WI38 (cell line): ENCODE results near the gene PLB1.

Experiments used
- H3K4me3 ChIP-seq: 2 replicates; pipeline ENCODE4 v1.5.1; 2011; ENCODE audit warnings: low read depth, mild to moderate bottlenecking, control low read depth, low read length
- CTCF ChIP-seq: IDR thresholded peaks from 2 replicates; pipeline ENCODE4 v1.5.1; 2012; ENCODE audit warnings: low read depth, mild to moderate bottlenecking, control low read depth, low read length

The PLB1 gene

GRCh38 chr2:28556303-28556702 is 60.4 kb downstream of the PLB1 start:
- no peak for TF ChIP-seq CTCF
- H3K4me3 ChIP-seq: no peak overlapping the region

GRCh38 chr2:28557389-28558131 is 61.7 kb downstream of the PLB1 start:
- TF ChIP-seq CTCF: no peak
- no peak overlapping the region for H3K4me3 ChIP-seq

GRCh38 chr2:28558158-28558820 is 62.4 kb downstream of the PLB1 start:
- H3K4me3 ChIP-seq: no peak overlapping the region
- no peak for TF ChIP-seq CTCF

- no peak for TF ChIP-seq CTCF
- no peak overlapping the region for H3K4me3 ChIP-seq
These were observed 63.1 kb downstream of the PLB1 start for GRCh38 chr2:28558918-28559317.

GRCh38 chr2:28563869-28564268 is 68.0 kb downstream of the PLB1 start:
- no peak overlapping the region for H3K4me3 ChIP-seq
- no peak for TF ChIP-seq CTCF

GRCh38 chr2:28564346-28564745 is 68.5 kb downstream of the PLB1 start:
- no peak overlapping the region for H3K4me3 ChIP-seq
- TF ChIP-seq CTCF: no peak

- H3K4me3 ChIP-seq: no peak overlapping the region
These were observed 69.2 kb downstream of the PLB1 start for GRCh38 chr2:28565033-28565432.

More at GRCh38 chr2:28565033-28565432, 69.2 kb downstream of the PLB1 start:
- TF ChIP-seq CTCF: no peak
